HepG2 (cell line): ENCODE results near the gene PAM16. TPM values are rescaled to one million over a fixed set of nuclear protein-coding genes. Genes with fewer than 3 reads are reported as not detected.
A peak's percentile ranks its signal among the peaks of the same experiment; 100 is the strongest.

Experiments
- AGO2 ChIP-seq: fragments of 200-400 bp; formaldehyde crosslinking; optimal IDR thresholded peaks from 2 replicates; pipeline ENCODE3; 2017; ENCODE audit warnings: mild to moderate bottlenecking, low read depth, low read length, moderate library complexity
- HNRNPL ChIP-seq: fragments of 200-400 bp; formaldehyde crosslinking; IDR thresholded peaks from 2 replicates; pipeline ENCODE4 v1.6.1; 2017; ENCODE audit warnings: mild to moderate bottlenecking, low read depth, low read length
- NR2F6 ChIP-seq, 2 experiments: IDR thresholded peaks; 2 replicates each; pipeline ENCODE4 v1.6.1; 2016; ENCODE audit warnings: antibody characterized with exemption in 1 of 2, mild to moderate bottlenecking in 1 of 2
- TCF7L2 ChIP-seq: IDR thresholded peaks from 2 replicates; pipeline ENCODE4 v1.6.1; 2011; ENCODE audit warnings: mild to moderate bottlenecking, low read depth, low read length, moderate library complexity
- ZBTB38 ChIP-seq: sonication (generic); formaldehyde crosslinking; IDR thresholded peaks from 2 replicates; pipeline ENCODE4 v1.5.1; 2020; ENCODE audit warnings: mild to moderate bottlenecking, missing genetic modification reagents
- polyA plus RNA-seq, 8 experiments: library from polyadenylated mRNA; depleted of rRNA in 3 of 8; stranded (reverse) in 7 of 8; unstranded in 1 of 8; fragments of >200 nt; fragmentation: Illumina TruSeq in 4 of 8; extraction: Trizol in 4 of 8; gene quantifications; 2 replicates each; pipeline versions ENCODE4 v1.2.1 to v1.2.3, GENCODE V29; 2011 to 2016; ENCODE audit warnings: low read depth in 4 of 8, missing spikeins in 1 of 8, mixed read lengths in 1 of 8; ENCODE audit not compliant: insufficient read depth in 1 of 8
- total RNA-seq, 5 experiments: library from RNA; depleted of rRNA; stranded (reverse); fragments of >200 nt; fragmentation: Illumina TruSeq; extraction: Trizol; gene quantifications; 2 replicates each; pipeline ENCODE4 v1.2.3, GENCODE V29; 2016; ENCODE audit warnings: low read depth in 1 of 5
- TF ChIP-seq, protein P1 (sequence below): sonication (generic); formaldehyde crosslinking; IDR thresholded peaks from 2 replicates; pipeline ENCODE4 v1.5.0; 2020; ENCODE audit warnings: mild to moderate bottlenecking, missing genetic modification reagents
- TF ChIP-seq, protein P2 (sequence below): sonication (generic); formaldehyde crosslinking; IDR thresholded peaks from 2 replicates; pipeline ENCODE4 v1.4.0; 2020; ENCODE audit warnings: missing genetic modification reagents
- TF ChIP-seq, protein P3 (sequence below): sonication (generic); formaldehyde crosslinking; IDR thresholded peaks from 2 replicates; pipeline ENCODE4 v1.5.1; 2020; ENCODE audit warnings: mild to moderate bottlenecking, missing genetic modification reagents, moderate library complexity
- TF ChIP-seq, protein P4 (sequence below), 2 experiments: sonication (generic) in 1 of 2; formaldehyde crosslinking in 1 of 2; IDR thresholded peaks; 2 replicates each; pipeline versions ENCODE4 v1.6.1 to v1.9.0; 2014 to 2022; ENCODE audit warnings: antibody characterized with exemption in 1 of 2, borderline replicate concordance in 1 of 2, inconsistent platforms in 1 of 2, low read depth in 1 of 2, missing genetic modification reagents in 1 of 2
- TF ChIP-seq, protein P5 (sequence below): sonication (generic); formaldehyde crosslinking; IDR thresholded peaks from 2 replicates; pipeline ENCODE4 v1.5.1; 2020; ENCODE audit warnings: missing genetic modification reagents, mild to moderate bottlenecking, borderline replicate concordance

Gene PAM16
- total and polyA plus RNA-seq, 2 of the 13 experiments (the other 11 are each of a cell fraction or from before 2014, with no cell fraction given), result 51.5 to 51.8 TPM

DNA sequence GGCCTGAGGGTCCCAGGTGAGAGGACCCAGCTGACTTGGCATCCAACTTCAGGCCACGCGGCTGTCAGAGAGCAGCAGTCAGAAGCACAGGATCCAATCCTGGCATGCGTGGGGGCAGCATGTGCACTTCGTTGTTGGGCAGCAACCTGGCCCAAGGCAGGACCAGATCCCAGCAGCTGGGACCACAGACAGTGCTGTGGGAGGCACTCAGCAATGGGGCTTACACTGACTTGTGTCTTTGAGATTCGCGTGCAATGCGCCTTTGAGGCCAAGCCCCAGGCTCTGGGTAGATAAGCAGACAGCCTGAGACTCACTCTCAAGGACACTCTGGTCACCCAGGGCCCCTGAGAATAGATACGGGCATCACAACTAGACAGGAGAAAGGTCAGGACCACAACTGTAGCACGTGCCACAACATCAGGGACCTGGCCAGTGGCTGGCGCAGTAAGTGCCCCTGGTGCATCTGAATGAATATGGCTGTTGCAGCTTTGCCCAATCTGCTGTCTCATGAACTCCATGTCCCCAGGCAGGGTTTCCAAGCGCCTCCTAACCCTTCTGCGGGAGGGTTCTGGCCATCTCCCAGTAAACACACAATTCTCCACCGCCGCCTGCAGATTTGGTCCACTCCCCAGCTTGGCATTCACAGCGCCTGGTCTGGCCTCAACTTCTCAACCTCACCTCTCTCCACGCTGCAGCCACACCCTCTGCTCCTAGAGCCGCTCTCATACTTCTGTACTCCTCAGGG lies 3.2 kb downstream of the PAM16 start (continued):
- TF ChIP-seq, protein P1, sequence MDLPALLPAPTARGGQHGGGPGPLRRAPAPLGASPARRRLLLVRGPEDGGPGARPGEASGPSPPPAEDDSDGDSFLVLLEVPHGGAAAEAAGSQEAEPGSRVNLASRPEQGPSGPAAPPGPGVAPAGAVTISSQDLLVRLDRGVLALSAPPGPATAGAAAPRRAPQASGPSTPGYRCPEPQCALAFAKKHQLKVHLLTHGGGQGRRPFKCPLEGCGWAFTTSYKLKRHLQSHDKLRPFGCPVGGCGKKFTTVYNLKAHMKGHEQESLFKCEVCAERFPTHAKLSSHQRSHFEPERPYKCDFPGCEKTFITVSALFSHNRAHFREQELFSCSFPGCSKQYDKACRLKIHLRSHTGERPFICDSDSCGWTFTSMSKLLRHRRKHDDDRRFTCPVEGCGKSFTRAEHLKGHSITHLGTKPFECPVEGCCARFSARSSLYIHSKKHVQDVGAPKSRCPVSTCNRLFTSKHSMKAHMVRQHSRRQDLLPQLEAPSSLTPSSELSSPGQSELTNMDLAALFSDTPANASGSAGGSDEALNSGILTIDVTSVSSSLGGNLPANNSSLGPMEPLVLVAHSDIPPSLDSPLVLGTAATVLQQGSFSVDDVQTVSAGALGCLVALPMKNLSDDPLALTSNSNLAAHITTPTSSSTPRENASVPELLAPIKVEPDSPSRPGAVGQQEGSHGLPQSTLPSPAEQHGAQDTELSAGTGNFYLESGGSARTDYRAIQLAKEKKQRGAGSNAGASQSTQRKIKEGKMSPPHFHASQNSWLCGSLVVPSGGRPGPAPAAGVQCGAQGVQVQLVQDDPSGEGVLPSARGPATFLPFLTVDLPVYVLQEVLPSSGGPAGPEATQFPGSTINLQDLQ (CRISPR knock-in tag), result no peak
- peak; percentile 74 for TF ChIP-seq AGO2
- TF ChIP-seq, protein P2, sequence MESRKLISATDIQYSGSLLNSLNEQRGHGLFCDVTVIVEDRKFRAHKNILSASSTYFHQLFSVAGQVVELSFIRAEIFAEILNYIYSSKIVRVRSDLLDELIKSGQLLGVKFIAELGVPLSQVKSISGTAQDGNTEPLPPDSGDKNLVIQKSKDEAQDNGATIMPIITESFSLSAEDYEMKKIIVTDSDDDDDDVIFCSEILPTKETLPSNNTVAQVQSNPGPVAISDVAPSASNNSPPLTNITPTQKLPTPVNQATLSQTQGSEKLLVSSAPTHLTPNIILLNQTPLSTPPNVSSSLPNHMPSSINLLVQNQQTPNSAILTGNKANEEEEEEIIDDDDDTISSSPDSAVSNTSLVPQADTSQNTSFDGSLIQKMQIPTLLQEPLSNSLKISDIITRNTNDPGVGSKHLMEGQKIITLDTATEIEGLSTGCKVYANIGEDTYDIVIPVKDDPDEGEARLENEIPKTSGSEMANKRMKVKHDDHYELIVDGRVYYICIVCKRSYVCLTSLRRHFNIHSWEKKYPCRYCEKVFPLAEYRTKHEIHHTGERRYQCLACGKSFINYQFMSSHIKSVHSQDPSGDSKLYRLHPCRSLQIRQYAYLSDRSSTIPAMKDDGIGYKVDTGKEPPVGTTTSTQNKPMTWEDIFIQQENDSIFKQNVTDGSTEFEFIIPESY (CRISPR knock-in tag), result peak; percentile 49; the same call in 1 of the 2 replicates
- TF ChIP-seq, protein P3, sequence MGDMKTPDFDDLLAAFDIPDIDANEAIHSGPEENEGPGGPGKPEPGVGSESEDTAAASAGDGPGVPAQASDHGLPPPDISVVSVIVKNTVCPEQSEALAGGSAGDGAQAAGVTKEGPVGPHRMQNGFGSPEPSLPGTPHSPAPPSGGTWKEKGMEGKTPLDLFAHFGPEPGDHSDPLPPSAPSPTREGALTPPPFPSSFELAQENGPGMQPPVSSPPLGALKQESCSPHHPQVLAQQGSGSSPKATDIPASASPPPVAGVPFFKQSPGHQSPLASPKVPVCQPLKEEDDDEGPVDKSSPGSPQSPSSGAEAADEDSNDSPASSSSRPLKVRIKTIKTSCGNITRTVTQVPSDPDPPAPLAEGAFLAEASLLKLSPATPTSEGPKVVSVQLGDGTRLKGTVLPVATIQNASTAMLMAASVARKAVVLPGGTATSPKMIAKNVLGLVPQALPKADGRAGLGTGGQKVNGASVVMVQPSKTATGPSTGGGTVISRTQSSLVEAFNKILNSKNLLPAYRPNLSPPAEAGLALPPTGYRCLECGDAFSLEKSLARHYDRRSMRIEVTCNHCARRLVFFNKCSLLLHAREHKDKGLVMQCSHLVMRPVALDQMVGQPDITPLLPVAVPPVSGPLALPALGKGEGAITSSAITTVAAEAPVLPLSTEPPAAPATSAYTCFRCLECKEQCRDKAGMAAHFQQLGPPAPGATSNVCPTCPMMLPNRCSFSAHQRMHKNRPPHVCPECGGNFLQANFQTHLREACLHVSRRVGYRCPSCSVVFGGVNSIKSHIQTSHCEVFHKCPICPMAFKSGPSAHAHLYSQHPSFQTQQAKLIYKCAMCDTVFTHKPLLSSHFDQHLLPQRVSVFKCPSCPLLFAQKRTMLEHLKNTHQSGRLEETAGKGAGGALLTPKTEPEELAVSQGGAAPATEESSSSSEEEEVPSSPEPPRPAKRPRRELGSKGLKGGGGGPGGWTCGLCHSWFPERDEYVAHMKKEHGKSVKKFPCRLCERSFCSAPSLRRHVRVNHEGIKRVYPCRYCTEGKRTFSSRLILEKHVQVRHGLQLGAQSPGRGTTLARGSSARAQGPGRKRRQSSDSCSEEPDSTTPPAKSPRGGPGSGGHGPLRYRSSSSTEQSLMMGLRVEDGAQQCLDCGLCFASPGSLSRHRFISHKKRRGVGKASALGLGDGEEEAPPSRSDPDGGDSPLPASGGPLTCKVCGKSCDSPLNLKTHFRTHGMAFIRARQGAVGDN (CRISPR knock-in tag), result peak; percentile 62
- 0 out of 2 replicates have a peak, but pooled peaks have one; percentile 39 for TF ChIP-seq HNRNPL
- TF ChIP-seq, protein P4, sequence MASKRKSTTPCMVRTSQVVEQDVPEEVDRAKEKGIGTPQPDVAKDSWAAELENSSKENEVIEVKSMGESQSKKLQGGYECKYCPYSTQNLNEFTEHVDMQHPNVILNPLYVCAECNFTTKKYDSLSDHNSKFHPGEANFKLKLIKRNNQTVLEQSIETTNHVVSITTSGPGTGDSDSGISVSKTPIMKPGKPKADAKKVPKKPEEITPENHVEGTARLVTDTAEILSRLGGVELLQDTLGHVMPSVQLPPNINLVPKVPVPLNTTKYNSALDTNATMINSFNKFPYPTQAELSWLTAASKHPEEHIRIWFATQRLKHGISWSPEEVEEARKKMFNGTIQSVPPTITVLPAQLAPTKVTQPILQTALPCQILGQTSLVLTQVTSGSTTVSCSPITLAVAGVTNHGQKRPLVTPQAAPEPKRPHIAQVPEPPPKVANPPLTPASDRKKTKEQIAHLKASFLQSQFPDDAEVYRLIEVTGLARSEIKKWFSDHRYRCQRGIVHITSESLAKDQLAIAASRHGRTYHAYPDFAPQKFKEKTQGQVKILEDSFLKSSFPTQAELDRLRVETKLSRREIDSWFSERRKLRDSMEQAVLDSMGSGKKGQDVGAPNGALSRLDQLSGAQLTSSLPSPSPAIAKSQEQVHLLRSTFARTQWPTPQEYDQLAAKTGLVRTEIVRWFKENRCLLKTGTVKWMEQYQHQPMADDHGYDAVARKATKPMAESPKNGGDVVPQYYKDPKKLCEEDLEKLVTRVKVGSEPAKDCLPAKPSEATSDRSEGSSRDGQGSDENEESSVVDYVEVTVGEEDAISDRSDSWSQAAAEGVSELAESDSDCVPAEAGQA (IDR thresholded peaks at IDR 0.05; ENCODE audit: low read depth), result 0 out of 2 replicates have a peak, but pooled peaks have one; percentile 48
- TF ChIP-seq, protein P4 (CRISPR knock-in tag; IDR thresholded peaks at IDR 0.05; ENCODE audit: borderline replicate concordance), result no peak
- no peak; the same call in 1 of the 2 replicates for TF ChIP-seq ZBTB38
- TF ChIP-seq NR2F6 (IDR thresholded peaks at IDR 0.05), result peak; percentile 15; the same call in 1 of the 2 replicates
- TF ChIP-seq NR2F6 (CRISPR knock-in tag; IDR thresholded peaks at IDR 0.05), result no peak
- TF ChIP-seq TCF7L2, result no peak
- TF ChIP-seq, protein P5, sequence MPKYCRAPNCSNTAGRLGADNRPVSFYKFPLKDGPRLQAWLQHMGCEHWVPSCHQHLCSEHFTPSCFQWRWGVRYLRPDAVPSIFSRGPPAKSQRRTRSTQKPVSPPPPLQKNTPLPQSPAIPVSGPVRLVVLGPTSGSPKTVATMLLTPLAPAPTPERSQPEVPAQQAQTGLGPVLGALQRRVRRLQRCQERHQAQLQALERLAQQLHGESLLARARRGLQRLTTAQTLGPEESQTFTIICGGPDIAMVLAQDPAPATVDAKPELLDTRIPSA (CRISPR knock-in tag), result no peak
